ENCODE results near the gene TPGS1.

The TPGS1 gene, protein sequence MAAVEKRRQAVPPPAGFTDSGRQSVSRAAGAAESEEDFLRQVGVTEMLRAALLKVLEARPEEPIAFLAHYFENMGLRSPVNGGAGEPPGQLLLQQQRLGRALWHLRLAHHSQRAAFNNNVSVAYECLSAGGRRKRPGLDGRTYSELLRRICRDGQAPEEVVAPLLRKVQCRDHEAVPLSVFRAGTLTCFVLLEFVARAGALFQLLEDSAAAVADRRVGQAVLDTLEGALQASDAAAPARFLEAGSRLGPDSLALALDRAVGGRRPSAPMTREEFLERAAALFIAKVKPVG

DNA sequence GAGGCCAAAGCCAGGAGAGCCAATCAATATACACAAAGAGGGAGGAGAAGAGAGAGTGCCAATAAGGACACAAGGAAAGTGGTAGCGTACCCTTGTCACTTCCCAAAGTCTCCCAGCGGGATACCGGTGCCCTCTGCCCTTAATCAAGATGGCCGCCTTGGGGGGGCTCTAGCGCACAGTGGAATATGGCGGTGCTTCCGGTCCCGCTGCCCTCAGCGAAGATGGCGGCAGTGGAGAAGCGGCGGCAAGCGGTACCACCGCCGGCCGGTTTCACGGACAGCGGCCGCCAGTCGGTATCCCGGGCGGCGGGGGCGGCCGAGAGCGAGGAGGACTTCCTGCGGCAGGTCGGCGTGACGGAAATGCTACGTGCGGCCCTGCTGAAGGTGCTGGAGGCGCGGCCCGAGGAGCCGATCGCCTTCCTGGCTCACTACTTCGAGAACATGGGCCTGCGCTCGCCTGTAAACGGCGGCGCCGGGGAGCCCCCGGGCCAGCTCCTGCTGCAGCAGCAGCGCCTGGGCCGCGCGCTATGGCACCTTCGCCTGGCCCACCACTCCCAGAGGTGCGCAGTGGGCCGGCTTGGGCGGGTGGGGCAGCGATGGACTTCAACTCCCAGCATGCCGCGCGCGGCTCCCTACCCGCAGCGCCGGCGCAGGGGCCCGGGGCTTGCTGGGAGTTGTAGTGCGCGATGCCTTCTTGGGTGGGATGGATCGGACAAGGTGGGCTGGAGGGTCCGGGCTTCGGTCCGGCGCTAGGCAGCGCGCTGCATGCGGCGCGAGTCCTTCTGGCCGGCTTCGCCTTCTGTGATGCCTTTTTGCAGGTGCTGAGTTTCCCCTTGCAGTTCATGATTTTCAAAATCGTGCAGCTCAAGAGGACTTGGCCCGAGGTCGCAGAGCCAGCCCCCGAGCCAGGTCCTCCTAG is at the start of gene TPGS1:
TSS of gene TPGS1 (plus strand) at position 212 of the 918 bp plus-strand sequence. CDS start at position 222, 10 bp downstream.
- TF ChIP-seq, protein P1, sequence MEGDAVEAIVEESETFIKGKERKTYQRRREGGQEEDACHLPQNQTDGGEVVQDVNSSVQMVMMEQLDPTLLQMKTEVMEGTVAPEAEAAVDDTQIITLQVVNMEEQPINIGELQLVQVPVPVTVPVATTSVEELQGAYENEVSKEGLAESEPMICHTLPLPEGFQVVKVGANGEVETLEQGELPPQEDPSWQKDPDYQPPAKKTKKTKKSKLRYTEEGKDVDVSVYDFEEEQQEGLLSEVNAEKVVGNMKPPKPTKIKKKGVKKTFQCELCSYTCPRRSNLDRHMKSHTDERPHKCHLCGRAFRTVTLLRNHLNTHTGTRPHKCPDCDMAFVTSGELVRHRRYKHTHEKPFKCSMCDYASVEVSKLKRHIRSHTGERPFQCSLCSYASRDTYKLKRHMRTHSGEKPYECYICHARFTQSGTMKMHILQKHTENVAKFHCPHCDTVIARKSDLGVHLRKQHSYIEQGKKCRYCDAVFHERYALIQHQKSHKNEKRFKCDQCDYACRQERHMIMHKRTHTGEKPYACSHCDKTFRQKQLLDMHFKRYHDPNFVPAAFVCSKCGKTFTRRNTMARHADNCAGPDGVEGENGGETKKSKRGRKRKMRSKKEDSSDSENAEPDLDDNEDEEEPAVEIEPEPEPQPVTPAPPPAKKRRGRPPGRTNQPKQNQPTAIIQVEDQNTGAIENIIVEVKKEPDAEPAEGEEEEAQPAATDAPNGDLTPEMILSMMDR (IDR thresholded peaks at IDR 0.05; ENCODE audit: insufficient read depth, missing control alignments), result no peak
- DNase-seq (ENCODE audit: insufficient read length, low spot score) (peak; percentile 91), FAIRE-seq (no peak)

DNA sequence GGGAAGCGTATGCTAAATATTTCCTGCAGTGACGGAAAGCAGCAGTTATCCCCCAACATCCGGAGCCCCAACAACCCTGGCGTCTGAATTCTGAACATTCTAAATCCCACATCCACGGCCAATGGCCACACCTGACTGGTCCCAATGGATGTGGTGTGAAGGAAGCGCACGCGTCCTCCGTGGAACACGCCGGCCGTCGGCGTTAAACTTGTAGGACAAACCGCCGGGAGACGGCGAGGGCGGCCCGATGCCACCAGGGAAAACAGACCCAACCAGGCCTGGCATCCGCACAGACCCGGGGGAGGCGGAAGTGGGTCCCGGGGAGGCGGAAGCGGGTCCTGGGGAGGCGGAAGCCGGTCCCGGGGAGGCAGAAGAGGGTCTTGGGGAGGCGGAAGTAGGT is 49.7 kb upstream of the TPGS1 start:
- TF ChIP-seq, protein P1 (IDR thresholded peaks at IDR 0.05; ENCODE audit: insufficient read depth, missing control alignments), result no peak
- DNase-seq (ENCODE audit: insufficient read length, low spot score), result no peak
- no peak for FAIRE-seq

DNA sequence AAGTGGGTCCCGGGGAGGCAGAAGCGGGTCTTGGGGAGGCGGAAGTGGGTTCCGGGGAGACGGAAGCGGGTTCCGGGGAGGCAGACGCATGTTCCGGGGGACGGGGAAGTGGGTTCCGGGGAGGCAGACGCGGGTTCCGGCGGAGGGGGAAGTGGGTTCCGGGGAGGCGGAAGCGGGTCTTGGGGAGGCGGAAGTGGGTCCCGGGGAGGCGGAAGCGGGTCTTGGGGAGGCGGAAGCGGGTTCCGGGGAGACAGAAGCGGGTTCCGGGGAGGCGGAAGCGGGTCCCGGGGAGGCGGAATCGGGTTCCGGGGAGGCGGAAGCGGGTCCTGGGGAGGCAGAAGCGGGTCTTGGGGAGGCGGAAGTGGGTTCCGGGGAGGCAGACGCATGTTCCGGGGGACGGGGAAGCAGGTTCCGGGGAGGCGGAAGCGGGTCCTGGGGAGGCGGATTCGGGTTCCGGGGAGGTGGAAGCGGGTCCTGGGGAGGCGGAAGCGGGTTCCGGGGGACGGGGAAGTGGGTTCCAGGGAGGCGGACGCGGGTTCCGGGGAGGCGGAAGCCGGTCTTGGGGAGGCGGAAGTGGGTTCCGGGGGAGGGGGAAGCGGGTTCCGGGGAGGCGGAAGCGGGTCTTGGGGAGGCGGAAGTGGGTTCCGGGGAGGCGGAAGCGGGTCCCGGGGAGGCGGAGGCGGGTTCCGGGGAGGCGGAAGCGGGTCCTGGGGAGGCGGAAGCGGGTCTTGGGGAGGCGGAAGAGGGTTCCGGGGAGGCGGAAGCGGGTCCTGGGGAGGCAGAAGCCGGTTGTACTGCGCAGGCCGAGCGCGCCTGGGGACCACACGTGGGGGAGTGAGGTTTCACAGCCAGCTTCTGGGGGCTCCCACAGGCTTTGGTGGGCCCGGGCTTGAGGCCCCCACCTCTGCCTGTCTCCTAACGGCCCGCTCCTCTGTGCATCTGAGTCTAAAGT is 48.9 kb upstream of the TPGS1 start:
- TF ChIP-seq, protein P1 (IDR thresholded peaks at IDR 0.05; ENCODE audit: insufficient read depth, missing control alignments), result no peak
- DNase-seq (ENCODE audit: insufficient read length, low spot score) (no peak), FAIRE-seq (no peak)

DNA sequence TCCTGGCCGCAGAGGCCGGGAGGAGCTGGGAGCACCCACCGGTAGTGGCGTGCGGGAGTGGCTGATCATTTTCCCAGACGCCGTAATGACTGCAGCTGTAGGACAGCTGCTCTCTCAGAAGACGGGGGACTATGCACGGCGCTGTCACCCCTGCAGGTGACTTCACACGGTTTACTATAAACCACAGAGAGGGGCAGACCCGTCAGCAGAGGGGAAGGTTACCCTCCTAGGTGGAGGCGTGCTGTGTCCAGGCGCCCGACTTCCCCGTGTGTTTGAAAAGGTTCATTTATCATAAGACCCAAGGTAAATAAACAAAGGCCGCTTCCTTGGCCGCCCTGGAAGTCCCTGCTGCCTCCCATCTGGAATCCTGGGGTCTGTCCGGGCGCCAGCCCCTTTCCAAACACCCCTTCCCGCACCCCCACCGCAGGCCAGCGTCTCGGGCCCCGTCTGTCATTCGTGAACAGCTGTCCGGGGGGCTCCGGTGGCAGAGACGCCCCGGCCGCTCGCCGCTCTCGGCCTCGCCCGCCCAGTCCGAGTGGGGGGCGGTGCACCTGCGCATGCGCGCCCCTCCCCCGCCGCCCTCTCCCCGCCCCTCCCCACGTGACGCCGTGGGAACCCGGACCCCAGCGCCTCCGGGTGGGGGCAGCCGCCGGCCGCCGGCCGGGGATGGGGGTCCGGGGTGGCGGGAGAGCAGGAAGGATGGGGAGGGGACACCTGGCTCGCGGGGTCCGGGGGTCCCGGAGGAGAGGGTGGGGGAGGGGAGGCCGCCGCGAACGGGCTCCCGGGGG is 47.4 kb upstream of the TPGS1 start:
- FAIRE-seq, result no peak

DNA sequence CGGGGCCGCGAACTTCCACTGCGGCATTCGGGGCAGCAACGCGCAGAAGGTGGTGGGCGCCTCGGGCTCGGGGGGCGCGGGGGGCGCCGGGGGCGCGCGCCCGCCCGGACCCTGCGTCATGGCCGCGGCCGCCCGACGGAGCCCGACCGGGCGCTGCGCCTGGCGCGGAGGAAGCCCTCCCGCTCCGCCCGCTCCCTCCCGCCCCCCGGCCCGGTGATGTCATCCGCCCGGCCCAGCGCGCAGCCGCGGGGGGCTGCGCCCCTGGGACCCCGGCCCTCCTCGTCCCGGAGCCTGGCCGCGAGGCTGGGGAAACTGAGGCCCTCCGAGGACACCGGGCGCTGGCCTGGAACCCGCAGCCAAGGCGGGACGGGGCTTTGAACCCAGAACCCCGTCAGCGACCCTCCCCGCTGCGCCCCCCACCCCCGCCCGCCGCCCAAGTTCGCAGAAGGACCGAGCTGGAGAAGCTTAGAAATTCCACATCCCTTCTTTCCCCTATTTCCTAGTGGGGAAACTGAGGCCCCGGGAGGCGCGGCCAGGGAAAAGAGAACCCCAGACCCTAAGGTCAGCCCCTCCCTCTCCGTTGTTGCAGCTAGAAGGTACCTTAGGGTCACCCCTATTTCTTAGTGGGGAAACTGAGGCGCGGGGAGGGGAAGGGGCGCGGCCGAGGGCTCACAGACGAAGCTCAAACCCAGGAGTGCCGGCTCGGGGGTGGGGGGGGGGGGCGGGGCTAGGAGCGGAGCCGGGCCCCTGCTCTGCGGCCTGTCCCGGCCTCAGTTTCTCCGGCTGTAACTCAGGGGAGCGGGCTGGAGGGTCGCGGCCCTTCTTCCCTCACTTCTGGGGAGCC is 46.2 kb upstream of the TPGS1 start, which contains the start of gene SHC2:
TSS of gene SHC2 (minus strand) at position 157 of the 844 bp plus-strand sequence. CDS start at position 120, 37 bp downstream.
- TF ChIP-seq, protein P1 (IDR thresholded peaks at IDR 0.05; ENCODE audit: insufficient read depth, missing control alignments), result no peak
- no peak for FAIRE-seq
- no peak for DNase-seq (ENCODE audit: insufficient read length, low spot score)

More for the DNA sequence above, 47.4 kb upstream of the TPGS1 start:
- DNase-seq (ENCODE audit: insufficient read length, low spot score), result peak; percentile 96
- TF ChIP-seq, protein P1 (IDR thresholded peaks at IDR 0.05; ENCODE audit: insufficient read depth, missing control alignments), result no peak
